OCI-LY7 (cell line): ENCODE data around the gene PRDM2. TPM values are rescaled to one million over a fixed set of nuclear protein-coding genes. Genes with fewer than 3 reads are reported as not detected.

ENCODE experiments used
- BruUV-seq: library from RNA; stranded (reverse); fragments of 400-500 nt; replicated peaks from 2 replicates; lab custom pipeline; 2021; lab: Mats Ljungman, UMichigan
- CTCF ChIA-PET: fragments of 300-600 bp; sonication (Branson Sonifier 250); formaldehyde crosslinking; loops from one replicate; lab custom pipeline; 2022; ENCODE audit warnings: antibody characterized with exemption; ENCODE audit not compliant: unreplicated experiment; lab: Charles Lee
- POLR2A ChIA-PET: fragments of 300-600 bp; sonication (Branson Sonifier 250); formaldehyde crosslinking; loops from one replicate; lab custom pipeline; 2022; ENCODE audit warnings: antibody characterized with exemption; lab: Charles Lee
- DNase-seq: peaks from one replicate; pipeline ENCODE4 v3.0.0-alpha.2; 2015; ENCODE audit warnings: low spot score
- H2AFZ ChIP-seq: fragments of 200-600 bp; sonication (generic), shearing (Covaris generic); 2 replicates; pipeline ENCODE4 v1.6.1; 2014; ENCODE audit warnings: mild to moderate bottlenecking, antibody characterized with exemption, low read length, moderate library complexity
- H3K27ac ChIP-seq: fragments of 200-600 bp; sonication (generic); 2 replicates; pipeline ENCODE4 v1.5.1; 2014; ENCODE audit warnings: mixed run types, low read depth, mild to moderate bottlenecking, moderate library complexity, low read length, inconsistent platforms; ENCODE audit not compliant: poor library complexity, severe bottlenecking
- H3K36me3 ChIP-seq: fragments of 200-600 bp; sonication (generic); 2 replicates; pipeline ENCODE4 v1.6.1; 2014; ENCODE audit warnings: mild to moderate bottlenecking, antibody characterized with exemption, low read length, moderate library complexity, mixed read lengths; ENCODE audit not compliant: insufficient read depth
- H3K4me1 ChIP-seq: fragments of 200-600 bp; sonication (generic); 2 replicates; pipeline ENCODE4 v1.5.1; 2014; ENCODE audit warnings: mild to moderate bottlenecking, low read length; ENCODE audit not compliant: insufficient read depth, poor library complexity, severe bottlenecking
- H3K4me2 ChIP-seq: fragments of 200-600 bp; sonication (generic); 2 replicates; pipeline ENCODE4 v1.6.1; 2014; ENCODE audit warnings: mild to moderate bottlenecking, low read length
- H3K4me3 ChIP-seq: fragments of 200-600 bp; sonication (generic); 2 replicates; pipeline ENCODE4 v1.5.1; 2014; ENCODE audit warnings: mild to moderate bottlenecking, low read depth, low read length; ENCODE audit not compliant: poor library complexity, severe bottlenecking
- H3K79me2 ChIP-seq: fragments of 200-600 bp; sonication (generic); 2 replicates; pipeline ENCODE4 v1.6.1; 2016; ENCODE audit warnings: low read depth, mild to moderate bottlenecking, low read length, moderate library complexity, mixed read lengths; ENCODE audit not compliant: insufficient read depth
- H3K9me2 ChIP-seq: fragments of 200-600 bp; sonication (generic); 2 replicates; pipeline ENCODE4 v1.6.1; 2016; ENCODE audit warnings: mild to moderate bottlenecking, low read length, mixed read lengths; ENCODE audit not compliant: insufficient read depth
- H3K9me3 ChIP-seq: fragments of 200-600 bp; sonication (generic); 2 replicates; pipeline ENCODE4 v1.6.1; 2014; ENCODE audit warnings: mild to moderate bottlenecking, mixed run types, low read length, mixed read lengths
- H4K20me1 ChIP-seq: fragments of 200-600 bp; sonication (generic); 2 replicates; pipeline ENCODE4 v1.6.1; 2014; ENCODE audit warnings: mild to moderate bottlenecking, antibody characterized with exemption, low read length, moderate library complexity, mixed read lengths; ENCODE audit not compliant: insufficient read depth
- CTCF ChIP-seq: fragments of 200-600 bp; sonication (generic); conservative IDR thresholded peaks from 2 replicates; pipeline ENCODE4 v1.5.1; 2014; ENCODE audit warnings: mild to moderate bottlenecking, antibody characterized with exemption, low read length, moderate library complexity, mixed read lengths
- EZH2phosphoT487 ChIP-seq: fragments of 200-600 bp; sonication (generic); IDR thresholded peaks from 2 replicates; pipeline ENCODE4 v1.6.1; 2018; ENCODE audit warnings: low read depth, borderline replicate concordance, mild to moderate bottlenecking, mixed run types, antibody characterized with exemption, low read length, moderate library complexity, mixed read lengths
- intact Hi-C: fragments of 100-400 bp; cut with micrococcal nuclease; formaldehyde crosslinking; loops from one replicate; pipeline ENCODE4 v1.10.0; 2022; ENCODE audit not compliant: unreplicated experiment
- total RNA-seq, 2 experiments: library from RNA; depleted of rRNA in 1 of 2; stranded (reverse); fragments of >200 nt in 1 of 2; shearing (Covaris generic) in 1 of 2; gene quantifications; 2 replicates each; pipeline ENCODE4 v1.2.3, GENCODE V29; 2014 to 2022

PRDM2 gene
- total RNA-seq, 2 experiments from 2014 or later: 38.7 to 98.2 TPM

GRCh38 chr1:13706046-13706445, 6.1 kb downstream of the PRDM2 start:
- no peak overlapping the region for H2AFZ ChIP-seq
- H4K20me1 ChIP-seq: peaks cover 24% of the 10 kb centered on the region; the same call in 1 of the 2 replicates
- H3K9me2 ChIP-seq: no peaks in the 10 kb centered on the region
- no peaks in the 10 kb centered on the region for H3K9me3 ChIP-seq
- ChIA-PET POLR2A (interaction anchor here (0.7 to 1.2 kb wide), 3 partner anchors 11 to 1341 kb away, joined by 3 to 4 read pairs (median 3); no protein-coding TSS in a partner anchor), CTCF (no interaction called here)
- H3K4me1 ChIP-seq: peaks cover 60% of the 10 kb centered on the region
- no peak overlapping the region for H3K4me2 ChIP-seq
- peaks cover 10% of the 10 kb centered on the region; the same call in 1 of the 2 replicates for H3K36me3 ChIP-seq
- BruUV-seq: no TSS peak
- peaks cover 98% of the 10 kb centered on the region for H3K79me2 ChIP-seq
- intact Hi-C loops: no loop called here
- TF ChIP-seq CTCF (no peak), EZH2phosphoT487 (no peak)
- no peak overlapping the region for H3K4me3 ChIP-seq
- no peak overlapping the region for H3K27ac ChIP-seq
- DNase-seq: no peak

- H3K9me2 ChIP-seq: no peaks in the 10 kb centered on the region
- H3K4me1 ChIP-seq: peaks cover 56% of the 10 kb centered on the region
- POLR2A ChIA-PET: interaction anchor here (0.6 to 1.2 kb wide), 2 partner anchors 9 to 10 kb away, joined by 3 to 7 read pairs; no protein-coding TSS in a partner anchor
- peaks cover 98% of the 10 kb centered on the region for H3K79me2 ChIP-seq
- no peak for DNase-seq
- CTCF ChIA-PET: interaction anchor here (1.4 kb wide), 1 partner anchor 12 kb away, joined by 4 read pairs; no protein-coding TSS in a partner anchor
- TF ChIP-seq CTCF (no peak), EZH2phosphoT487 (no peak)
- H3K4me3 ChIP-seq: no peak overlapping the region
- H3K36me3 ChIP-seq: peaks cover 10% of the 10 kb centered on the region
- no peak overlapping the region for H3K4me2 ChIP-seq
- no peak overlapping the region for H3K27ac ChIP-seq
- H4K20me1 ChIP-seq: peaks cover 27% of the 10 kb centered on the region; the same call in 1 of the 2 replicates
- intact Hi-C loops: no loop called here
- no peak overlapping the region for H2AFZ ChIP-seq
- H3K9me3 ChIP-seq: no peaks in the 10 kb centered on the region
- no TSS peak for BruUV-seq
These were observed 7.2 kb downstream of the PRDM2 start for GRCh38 chr1:13707164-13707563.

- Histone ChIP-seq H2AFZ (no peak overlapping the region), H3K9me2 (no peaks in the 10 kb centered on the region), H3K36me3 (peaks cover 7% of the 10 kb centered on the region), H4K20me1 (peaks cover 27% of the 10 kb centered on the region; the same call in 1 of the 2 replicates), H3K27ac (no peak overlapping the region), H3K4me1 (peaks cover 56% of the 10 kb centered on the region), H3K4me3 (no peak overlapping the region), H3K9me3 (no peaks in the 10 kb centered on the region), H3K4me2 (no peak overlapping the region; the same call in 1 of the 2 replicates), H3K79me2 (peaks cover 98% of the 10 kb centered on the region)
- intact Hi-C loops: no loop called here
- ChIA-PET POLR2A (interaction anchor here (0.6 to 1.1 kb wide), 5 partner anchors 13 to 53 kb away, joined by 3 to 7 read pairs (median 3); no protein-coding TSS in a partner anchor), CTCF (no interaction called here)
- no TSS peak for BruUV-seq
- TF ChIP-seq EZH2phosphoT487: no peak
- TF ChIP-seq CTCF: no peak
- DNase-seq: no peak
These were observed 8.5 kb downstream of the PRDM2 start for GRCh38 chr1:13708380-13708982.
